Endothelial cell of umbilical vein (primary cell): ENCODE data around the gene SPACA1.

Experiments
- MAX ChIP-seq: IDR thresholded peaks from 2 replicates; pipeline ENCODE4 v1.6.1; 2011; ENCODE audit not compliant: insufficient read depth, insufficient read length
- POLR2AphosphoS5 ChIP-seq: IDR thresholded peaks from 2 replicates; pipeline ENCODE4 v1.6.1; 2012; ENCODE audit warnings: low read depth, mild to moderate bottlenecking, control low read depth, low read length, moderate library complexity; ENCODE audit not compliant: insufficient read depth
- TF ChIP-seq, protein P1 (sequence below), 2 donors: IDR thresholded peaks; 1 replicate in 1 of 2; 2 replicates in 1 of 2; pipeline ENCODE4 v1.5.1; 2011; ENCODE audit warnings: low read length in 2 of 2, mild to moderate bottlenecking in 2 of 2, moderate library complexity in 2 of 2, control low read depth in 1 of 2, inconsistent platforms in 1 of 2, low read depth in 1 of 2; ENCODE audit not compliant: insufficient read depth in 1 of 2; ENCODE audit errors: extremely low read depth in 1 of 2

DNA sequence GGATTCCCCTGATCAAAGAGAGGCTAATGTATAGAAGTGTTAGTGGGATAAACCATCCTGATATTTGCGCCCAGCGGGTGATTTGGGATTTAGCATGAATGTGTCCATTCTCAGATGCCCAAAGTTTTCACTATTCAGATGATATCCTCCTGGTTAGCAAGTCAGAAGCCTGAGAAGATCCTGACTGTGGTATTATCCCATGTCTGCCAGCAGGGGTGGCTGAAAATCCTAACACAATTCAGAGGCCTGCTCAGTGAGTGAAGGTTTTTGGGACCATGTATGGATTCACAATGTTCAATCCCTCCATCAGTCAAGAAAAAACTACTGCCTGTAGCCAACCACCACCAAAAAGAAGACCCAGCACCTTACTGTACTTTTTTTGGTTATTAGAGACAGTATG, 34.1 kb upstream of the SPACA1 start:
- TF ChIP-seq, protein P1, sequence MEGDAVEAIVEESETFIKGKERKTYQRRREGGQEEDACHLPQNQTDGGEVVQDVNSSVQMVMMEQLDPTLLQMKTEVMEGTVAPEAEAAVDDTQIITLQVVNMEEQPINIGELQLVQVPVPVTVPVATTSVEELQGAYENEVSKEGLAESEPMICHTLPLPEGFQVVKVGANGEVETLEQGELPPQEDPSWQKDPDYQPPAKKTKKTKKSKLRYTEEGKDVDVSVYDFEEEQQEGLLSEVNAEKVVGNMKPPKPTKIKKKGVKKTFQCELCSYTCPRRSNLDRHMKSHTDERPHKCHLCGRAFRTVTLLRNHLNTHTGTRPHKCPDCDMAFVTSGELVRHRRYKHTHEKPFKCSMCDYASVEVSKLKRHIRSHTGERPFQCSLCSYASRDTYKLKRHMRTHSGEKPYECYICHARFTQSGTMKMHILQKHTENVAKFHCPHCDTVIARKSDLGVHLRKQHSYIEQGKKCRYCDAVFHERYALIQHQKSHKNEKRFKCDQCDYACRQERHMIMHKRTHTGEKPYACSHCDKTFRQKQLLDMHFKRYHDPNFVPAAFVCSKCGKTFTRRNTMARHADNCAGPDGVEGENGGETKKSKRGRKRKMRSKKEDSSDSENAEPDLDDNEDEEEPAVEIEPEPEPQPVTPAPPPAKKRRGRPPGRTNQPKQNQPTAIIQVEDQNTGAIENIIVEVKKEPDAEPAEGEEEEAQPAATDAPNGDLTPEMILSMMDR (IDR thresholded peaks at IDR 0.05; ENCODE audit: extremely low read depth in 1 of 2, insufficient read depth in 1 of 2, low read depth in 1 of 2, low read length in 2 of 2), result no peak
- no peak for TF ChIP-seq POLR2AphosphoS5
- no peak for TF ChIP-seq MAX
